GM19395 (cell line): ENCODE results near the gene SPCS2.
"Not testable (repeated sequence)": the region's sequence is repeated elsewhere in the genome, so short reads cannot be mapped to it uniquely, and the experiment has no call there.

Experiments
- ATAC-seq: cut with Tn5 transposase; IDR thresholded peaks from one replicate; pipeline ENCODE4 v1.9.1; 2021; ENCODE audit warnings: mild to moderate bottlenecking, moderate library complexity; ENCODE audit not compliant: unreplicated experiment

The SPCS2 gene

GRCh38 chr11:74949753-74950137 lies 679 bp downstream of the SPCS2 start:
- ATAC-seq: no peak

GRCh38 chr11:74950374-74950969 lies 1.4 kb downstream of the SPCS2 start:
- no peak for ATAC-seq

GRCh38 chr11:74951226-74951625 lies 2.2 kb downstream of the SPCS2 start:
- ATAC-seq: no peak

DNA sequence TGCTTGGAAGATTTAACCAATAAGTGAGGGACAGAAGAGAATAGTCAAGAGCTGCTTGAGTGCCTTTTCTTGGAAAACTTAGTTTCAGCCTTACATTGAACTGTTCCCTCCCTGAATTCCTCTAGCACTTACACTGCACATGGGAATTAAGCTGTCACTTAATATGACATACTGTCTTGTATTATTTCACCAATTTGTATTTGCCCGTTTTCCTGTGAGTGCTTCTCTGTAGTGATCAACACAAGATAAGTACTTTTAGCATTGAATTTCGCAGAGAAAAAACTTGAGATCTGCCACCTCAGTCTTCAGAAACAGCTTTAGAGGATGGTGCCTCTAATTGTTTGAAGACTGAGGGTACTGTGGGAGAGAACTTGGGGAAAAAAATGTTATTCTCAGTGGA lies 3.7 kb downstream of the SPCS2 start:
- ATAC-seq: no peak

- ATAC-seq: no peak
Measured at GRCh38 chr11:74953451-74953850, 4.4 kb downstream of the SPCS2 start.

DNA sequence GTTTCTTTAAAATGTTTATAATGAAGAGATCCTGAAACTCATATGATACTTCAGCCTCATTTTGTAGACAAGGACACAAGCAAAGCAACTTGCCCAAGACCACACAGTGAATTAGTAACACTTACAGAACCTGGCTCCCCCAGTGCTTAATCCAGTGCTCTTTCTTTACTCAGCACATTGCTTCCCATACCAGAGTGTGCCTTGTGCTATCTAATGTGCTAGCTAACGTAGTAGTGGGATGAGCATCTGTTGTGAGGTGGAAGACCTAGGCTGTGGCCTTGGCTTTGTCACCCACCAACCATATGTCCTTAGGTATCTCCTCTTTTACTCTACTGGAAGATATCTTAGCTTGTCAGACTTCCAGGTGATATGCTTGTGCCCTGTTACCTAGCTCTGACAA lies 5.1 kb downstream of the SPCS2 start:
- no peak for ATAC-seq

DNA sequence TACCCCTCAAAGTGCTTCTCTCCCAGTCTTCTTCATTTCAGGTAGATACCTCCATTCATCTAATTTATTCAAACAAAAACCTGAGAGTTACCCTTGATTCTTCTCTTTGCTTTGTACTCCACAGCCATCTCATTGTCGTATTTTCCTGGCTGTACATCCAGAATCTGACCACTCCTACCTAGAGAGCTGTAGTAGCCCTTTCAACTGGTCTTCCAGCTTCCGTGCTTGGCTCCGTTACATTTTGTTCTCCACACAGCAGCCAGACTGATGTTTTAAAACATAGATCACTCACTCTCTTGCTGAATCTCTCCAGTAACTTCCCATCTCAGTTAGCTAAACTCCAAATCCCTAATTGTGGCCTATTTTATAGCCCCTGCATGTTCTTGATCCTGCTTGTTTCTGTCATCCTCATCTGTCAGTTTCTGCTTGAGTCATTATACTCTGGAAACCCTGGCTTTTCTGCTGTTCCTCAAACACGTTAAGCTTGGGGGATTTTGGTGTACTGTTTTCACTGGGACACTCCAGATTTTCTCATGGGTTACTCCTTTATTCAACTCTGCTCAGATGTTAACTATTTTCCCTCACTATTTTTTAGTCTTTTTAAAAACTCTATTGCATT lies 7.4 kb downstream of the SPCS2 start:
- ATAC-seq: no peak

- no peak for ATAC-seq
Measured at GRCh38 chr11:74957937-74958629, 9.0 kb downstream of the SPCS2 start.

DNA sequence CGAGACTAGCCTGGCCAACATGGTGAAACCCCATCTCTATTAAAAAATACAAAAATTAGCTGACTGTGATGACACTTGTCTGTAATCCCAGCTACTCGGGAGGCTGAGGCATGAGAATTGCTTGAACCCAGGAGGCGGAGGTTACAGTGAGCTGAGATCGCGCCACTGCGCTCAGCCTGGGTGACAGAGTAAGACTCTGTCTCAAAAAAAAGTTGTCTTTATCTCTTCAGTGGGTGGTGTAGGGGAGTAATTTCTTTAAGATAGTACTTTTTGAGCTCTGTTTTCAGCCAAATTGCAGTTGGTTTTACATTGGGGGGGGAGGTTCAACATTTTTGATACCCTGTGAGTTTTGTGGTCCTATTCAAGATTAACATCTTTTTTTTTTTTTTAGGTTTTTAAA lies 11.1 kb downstream of the SPCS2 start:
- not testable (repeated sequence) for ATAC-seq

DNA sequence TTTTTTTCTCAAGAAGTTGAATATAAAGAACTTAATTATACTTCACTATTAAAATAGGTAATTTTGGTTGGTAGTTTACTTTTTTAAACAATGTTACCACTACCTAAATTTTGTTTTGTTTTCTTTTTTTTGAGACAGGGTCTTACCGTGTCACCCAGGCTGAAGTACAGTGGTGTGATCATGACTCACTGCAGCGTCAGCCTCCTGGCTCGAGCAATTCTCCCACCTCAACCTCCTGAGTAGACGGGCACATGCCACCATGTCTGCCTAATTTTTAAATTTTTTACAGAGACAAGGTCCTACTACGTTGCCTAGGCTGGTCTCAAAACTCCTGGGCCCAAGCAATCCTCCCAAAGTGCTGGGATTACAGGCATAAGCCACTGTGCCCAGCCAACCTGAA lies 17.6 kb downstream of the SPCS2 start:
- no peak for ATAC-seq

DNA sequence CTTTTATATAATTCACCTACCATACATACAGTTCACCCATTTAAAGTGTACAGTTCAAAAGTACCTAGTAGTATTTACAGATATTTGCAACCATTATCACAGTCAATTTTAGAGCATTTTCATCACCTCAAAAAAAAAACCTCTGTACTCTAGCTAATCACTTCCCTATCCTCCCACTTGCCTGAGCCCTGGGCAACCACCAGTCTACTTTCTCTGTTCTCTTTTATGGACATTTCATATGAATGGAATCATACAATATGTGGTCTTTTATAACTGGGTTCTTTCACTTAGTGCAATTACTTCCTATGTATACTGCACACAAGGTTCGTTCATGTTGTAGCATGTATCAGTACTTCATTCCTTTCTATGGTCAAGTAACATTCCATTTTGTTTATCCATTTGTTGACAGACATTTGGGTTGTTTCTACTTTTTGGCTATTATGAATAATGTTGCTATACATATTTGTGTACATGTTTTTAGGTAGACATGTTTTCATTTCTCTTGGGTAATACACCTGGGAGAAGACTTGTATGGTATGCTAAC lies 21.9 kb downstream of the SPCS2 start:
- no peak for ATAC-seq

DNA sequence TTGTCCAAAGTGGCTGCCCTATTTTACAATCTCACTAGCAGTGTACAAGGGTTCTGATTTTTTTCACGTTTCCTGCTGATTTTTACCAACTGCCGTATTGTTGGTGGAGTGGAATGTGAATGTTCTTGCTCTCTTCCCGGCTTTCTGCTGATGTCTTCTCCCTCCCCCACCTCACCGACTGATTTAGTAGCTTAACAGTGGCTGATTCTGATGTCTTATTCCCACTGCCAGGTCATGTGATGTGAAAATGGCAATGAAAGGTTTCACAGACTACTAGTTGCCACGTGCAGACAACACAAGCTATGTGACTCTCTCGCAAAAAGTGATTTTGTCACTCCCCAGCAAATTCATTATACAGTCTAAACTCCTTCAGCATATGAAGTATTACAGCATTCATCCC lies 22.4 kb downstream of the SPCS2 start:
- no peak for ATAC-seq

- ATAC-seq: no peak
Measured at GRCh38 chr11:74978041-74978440, 29.0 kb downstream of the SPCS2 start.

- ATAC-seq: no peak
Measured at GRCh38 chr11:74980634-74981033, 31.6 kb downstream of the SPCS2 start.

GRCh38 chr11:74981888-74982287 lies 32.8 kb downstream of the SPCS2 start:
- ATAC-seq: no peak

GRCh38 chr11:74984070-74984469 lies 35.0 kb downstream of the SPCS2 start:
- no peak for ATAC-seq

GRCh38 chr11:74984730-74985129 lies 35.7 kb downstream of the SPCS2 start:
- no peak for ATAC-seq

DNA sequence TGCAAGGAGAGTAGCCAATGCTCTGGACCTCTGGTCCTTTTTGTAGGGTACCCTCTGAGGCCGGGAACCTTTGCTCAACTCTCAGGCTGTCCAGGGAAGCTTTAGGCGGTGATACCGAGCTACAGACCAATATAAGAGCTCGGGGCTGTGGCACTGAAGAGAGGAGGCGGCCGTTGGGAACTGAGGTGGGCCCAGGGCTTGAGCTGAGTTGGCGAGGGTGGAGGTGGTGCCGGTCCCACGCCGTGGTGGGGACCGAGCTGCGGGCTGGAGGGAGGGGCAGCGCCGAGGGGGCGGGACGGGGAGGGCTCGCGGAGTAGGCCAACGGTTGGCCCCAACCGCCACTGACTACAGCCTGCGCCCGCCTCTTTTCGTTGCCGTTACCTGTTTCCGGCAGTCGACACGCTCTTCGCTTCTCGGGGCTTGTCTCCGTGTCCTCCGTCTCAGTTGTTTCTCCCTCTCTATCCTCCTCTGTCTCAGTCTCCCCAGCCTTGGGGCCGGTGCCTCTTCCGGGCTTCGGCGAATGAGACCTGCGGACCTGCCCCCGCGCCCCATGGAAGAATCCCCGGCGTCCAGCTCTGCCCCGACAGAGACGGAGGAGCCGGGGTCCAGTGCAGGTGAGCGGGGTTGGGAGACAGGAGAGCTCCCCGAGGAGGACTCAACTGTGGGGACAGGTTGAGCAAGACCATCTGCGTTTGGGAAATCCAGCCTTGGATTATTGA lies 39.6 kb downstream of the SPCS2 start, which contains the start of gene NEU3:
Gene NEU3 (plus strand): TSS at position 393 of the 719 bp plus-strand sequence. CDS start 128 bp downstream, at position 521.
- peak; percentile 86 for ATAC-seq

- ATAC-seq: peak; percentile 21
Measured at GRCh38 chr11:74989260-74989638, 40.2 kb downstream of the SPCS2 start.

- ATAC-seq: not testable (repeated sequence)
Measured at GRCh38 chr11:74990150-74990549, 41.1 kb downstream of the SPCS2 start.

DNA sequence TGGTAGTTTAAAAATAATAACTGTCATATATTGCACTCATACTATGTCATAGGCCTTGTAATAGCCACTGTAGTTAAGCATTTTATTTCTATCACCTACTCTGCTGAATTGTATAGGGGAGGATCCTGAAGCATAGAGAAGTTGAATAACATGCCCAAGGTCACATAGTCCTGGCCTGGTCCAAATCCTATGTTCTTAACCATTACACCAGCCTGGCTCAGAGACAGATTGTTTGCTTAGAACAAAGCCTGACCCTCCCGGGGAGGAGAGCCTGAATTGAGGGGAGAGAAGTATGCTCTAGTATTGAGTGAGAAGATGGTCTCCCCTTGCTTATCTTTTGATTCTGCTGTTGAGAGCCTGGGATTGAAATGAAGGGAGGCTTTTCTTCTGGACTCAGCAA lies 41.9 kb downstream of the SPCS2 start:
- ATAC-seq: no peak
